ENCODE measurements around the gene POLE.

Gene POLE

GRCh38 chr12:132624186-132624855, 62.8 kb downstream of the POLE start:
- DNase-seq = no peak

- no peak for DNase-seq
These were observed 63.9 kb downstream of the POLE start for GRCh38 chr12:132623072-132623869.

GRCh38 chr12:132622437-132623071, 64.6 kb downstream of the POLE start:
- DNase-seq = no peak

- DNase-seq = no peak
These were observed 65.3 kb downstream of the POLE start for GRCh38 chr12:132621657-132622435.

GRCh38 chr12:132620899-132621656, 66.1 kb downstream of the POLE start:
- no peak for DNase-seq

GRCh38 chr12:132620113-132620898, 66.8 kb downstream of the POLE start:
- no peak for DNase-seq

GRCh38 chr12:132619386-132620112, 67.6 kb downstream of the POLE start:
- DNase-seq = no peak

GRCh38 chr12:132619071-132619385, 68.1 kb downstream of the POLE start:
- DNase-seq = no peak

- DNase-seq = no peak
These were observed 68.5 kb downstream of the POLE start, which contains the start of gene P2RX2 for GRCh38 chr12:132618683-132619043. P2RX2 (plus strand) TSS chr12:132618776; CDS start chr12:132618817, 41 bp downstream.

GRCh38 chr12:132617822-132618682, 69.1 kb downstream of the POLE start:
- no peak for DNase-seq

- no peak for DNase-seq
These were observed 69.9 kb downstream of the POLE start for GRCh38 chr12:132617135-132617701.

- no peak for DNase-seq
These were observed 71.5 kb downstream of the POLE start for GRCh38 chr12:132615579-132616038.

- DNase-seq = peak; percentile 83
These were observed 72.1 kb downstream of the POLE start for GRCh38 chr12:132614861-132615578.

GRCh38 chr12:132614029-132614428, 73.1 kb downstream of the POLE start:
- no peak for DNase-seq

- DNase-seq = no peak
These were observed 75.5 kb downstream of the POLE start for GRCh38 chr12:132611620-132612019.

GRCh38 chr12:132610866-132611602, 76.1 kb downstream of the POLE start:
- DNase-seq = no peak

GRCh38 chr12:132610051-132610759, 76.9 kb downstream of the POLE start, which contains the start of gene LRCOL1:
LRCOL1 (minus strand) TSS chr12:132610582; CDS start chr12:132606251, 4,331 bp downstream.
- no peak for DNase-seq
